Cortex of kidney (tissue), 1 donor: ENCODE results near the gene TKTL2.
"Not testable (repeated sequence)": the region's sequence is repeated elsewhere in the genome, so short reads cannot be mapped to it uniquely, and the experiment has no call there.

Experiments
- DNase-seq: peaks from one replicate; lab custom pipeline; 2025; lab: John Stamatoyannopoulos, UW

TKTL2 gene

DNA sequence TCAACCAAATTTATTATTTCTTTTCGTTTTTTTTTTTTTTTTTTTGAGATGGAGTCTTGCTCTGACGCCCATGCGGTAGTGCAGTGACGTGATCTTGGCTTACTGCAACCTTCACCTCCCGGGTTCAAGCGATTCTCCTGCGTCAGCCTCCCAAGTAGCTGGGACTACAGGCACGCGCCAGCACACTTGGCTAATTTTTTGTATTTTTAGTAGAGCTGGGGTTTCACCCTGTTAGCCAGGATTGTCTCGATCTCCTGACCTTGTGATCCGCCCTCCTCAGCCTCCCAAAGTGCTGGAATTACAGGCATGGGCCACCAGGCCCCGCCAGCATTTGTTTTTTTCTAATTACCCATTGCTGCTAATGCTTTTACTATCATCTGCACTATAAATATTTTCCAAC is 26.5 kb downstream of the TKTL2 start:
- not testable (repeated sequence) for DNase-seq

DNA sequence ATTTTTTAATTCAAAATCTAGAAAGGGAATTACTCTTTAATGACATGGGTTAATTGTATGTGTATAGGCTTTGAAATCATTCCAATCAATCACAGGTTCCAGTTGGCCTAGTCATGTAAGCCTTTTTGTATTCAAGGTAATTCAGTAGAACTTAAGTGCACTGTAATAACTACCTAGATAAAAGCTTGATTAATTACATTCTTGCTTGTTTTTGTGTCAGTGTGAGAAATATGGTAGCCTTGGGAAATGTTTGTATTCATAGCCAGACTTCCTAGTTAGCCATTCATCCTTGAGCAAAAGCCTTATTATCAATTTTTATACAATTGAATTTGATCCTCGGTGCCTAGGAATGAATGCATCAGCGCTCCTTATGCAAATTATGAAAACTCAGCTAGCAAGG is 33.5 kb downstream of the TKTL2 start:
- no peak for DNase-seq
